Stimulated activated naive CD4-positive, alpha-beta T cell treated with Interleukin-2 at 50 U/mL for 16 hours (primary cell): ENCODE data around the gene STRA6.

ENCODE experiments used
- DNase-seq: peaks from one replicate; lab custom pipeline; 2025; lab: John Stamatoyannopoulos, UW

Gene STRA6

DNA sequence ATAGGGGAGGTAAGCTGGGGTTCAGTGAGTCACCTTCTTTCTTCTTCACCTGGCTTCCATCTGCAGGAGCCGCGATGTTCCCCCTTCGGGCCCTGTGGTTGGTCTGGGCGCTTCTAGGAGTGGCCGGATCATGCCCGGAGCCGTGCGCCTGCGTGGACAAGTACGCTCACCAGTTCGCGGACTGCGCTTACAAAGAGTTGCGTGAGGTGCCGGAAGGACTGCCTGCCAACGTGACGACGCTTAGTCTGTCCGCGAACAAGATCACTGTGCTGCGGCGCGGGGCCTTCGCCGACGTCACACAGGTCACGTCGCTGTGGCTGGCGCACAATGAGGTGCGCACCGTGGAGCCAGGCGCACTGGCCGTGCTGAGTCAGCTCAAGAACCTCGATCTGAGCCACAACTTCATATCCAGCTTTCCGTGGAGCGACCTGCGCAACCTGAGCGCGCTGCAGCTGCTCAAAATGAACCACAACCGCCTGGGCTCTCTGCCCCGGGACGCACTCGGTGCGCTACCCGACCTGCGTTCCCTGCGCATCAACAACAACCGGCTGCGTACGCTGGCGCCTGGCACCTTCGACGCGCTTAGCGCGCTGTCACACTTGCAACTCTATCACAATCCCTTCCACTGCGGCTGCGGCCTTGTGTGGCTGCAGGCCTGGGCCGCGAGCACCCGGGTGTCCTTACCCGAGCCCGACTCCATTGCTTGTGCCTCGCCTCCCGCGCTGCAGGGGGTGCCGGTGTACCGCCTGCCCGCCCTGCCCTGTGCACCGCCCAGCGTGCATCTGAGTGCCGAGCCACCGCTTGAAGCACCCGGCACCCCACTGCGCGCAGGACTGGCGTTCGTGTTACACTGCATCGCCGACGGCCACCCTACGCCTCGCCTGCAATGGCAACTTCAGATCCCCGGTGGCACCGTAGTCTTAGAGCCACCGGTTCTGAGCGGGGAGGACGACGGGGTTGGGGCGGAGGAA is 69.6 kb downstream of the STRA6 start:
- no peak for DNase-seq

DNA sequence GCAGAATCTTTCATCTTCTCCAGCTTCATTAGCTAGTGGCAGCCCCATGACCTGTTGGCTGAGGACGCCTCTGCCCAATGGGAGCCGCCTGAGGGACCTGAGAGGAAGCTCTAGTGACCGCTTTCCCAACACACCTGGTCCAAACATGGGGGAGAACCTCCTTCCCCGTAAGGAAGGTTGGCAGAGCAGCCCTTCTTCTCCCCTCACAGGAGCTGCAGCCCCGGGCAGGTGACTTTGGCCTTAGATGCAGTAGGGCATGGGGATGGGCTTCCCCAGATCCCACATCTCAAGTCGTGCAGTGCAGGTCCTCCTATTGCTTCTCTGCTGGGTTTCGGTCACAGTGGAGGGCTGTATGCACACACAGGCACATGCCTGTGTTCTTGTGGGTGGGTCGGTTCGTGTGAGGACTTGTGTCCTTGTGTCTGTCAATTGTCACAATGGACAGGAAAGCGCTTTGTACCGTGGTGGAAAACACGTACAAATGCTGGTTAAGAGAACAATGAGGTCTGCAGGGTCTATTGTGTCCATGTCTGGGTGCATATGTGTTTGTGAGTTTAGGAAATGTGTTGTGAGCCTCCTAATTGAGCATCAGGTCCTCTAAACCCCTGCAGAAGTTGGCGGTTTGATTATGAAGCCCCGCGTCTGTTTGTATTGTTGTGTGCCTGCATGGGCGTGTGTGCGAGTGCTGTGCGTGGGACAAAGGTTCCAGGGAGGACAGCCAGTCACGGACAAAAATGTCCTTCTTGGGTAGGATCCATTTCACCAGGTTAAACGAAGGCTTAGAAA is 70.8 kb downstream of the STRA6 start:
- no peak for DNase-seq

DNA sequence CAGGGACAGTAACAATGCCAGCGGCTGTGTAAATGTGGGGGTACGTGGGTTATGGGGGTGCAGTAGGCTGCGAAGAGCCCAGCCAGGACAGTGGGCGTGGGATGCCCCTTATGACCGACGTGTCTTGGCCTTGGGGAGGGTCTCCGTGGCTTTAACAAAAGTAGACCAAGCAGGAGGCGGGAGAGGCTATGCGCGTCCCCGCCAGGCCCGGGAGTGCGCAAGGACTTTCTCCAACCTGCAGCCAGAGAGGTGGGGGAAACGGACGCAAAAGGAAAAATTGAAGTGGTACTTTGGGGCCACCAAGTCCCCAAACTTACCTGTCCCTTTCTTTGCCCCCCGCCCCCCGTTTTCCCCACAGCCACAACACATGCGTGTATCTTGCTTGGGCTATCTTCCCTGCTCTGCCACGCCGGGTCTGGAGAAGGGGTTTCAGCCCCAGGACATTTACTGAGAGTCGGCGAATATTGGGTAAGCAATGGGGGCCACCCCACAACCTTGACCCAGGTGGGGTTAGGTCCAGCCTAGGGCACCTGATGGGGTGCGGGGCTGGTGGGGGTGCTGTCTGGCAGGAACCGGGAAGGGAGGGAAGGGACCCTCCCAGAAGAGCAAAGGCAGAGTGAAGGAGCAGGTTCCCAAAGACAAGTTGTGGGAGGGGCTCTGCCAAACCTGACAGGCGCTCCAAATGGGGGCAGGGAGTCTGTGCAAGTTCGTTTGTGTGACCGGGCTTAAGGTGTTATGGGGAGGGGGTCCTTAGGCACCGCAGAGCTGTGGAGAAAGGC is 71.5 kb downstream of the STRA6 start:
- no peak for DNase-seq

DNA sequence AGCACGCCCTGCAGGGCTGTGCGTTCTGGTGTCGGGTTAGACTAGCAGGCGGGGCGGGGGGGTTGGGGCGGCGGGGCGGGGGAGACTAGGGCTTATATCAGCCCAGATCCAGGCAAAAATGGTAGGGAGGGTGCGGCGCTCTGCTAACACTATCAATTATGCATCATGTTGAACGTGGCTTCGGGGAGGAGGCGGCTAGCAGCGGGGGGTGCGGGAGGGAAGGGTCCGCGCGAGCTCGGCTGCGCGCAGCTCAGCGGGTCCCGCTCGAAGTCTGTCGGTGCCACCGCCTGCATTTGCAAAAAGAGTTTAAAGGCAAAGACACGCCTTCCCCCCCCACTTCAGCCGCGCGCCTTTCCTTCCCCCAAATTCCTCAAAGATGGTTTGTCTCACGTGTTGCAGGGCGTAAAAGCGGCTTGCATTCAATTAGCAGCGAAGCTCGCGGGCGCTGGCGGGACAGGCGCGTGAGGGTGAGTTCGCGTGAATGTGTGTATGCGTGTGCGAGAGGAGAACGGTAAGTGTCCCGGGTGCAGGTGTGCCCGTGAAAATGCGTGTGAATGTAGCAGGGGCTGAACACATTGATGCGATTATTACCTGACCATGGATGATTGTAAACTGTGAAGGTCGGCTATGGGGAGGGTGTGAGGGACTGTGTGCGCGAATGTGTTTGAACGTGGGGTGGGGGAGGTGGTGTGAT is 72.3 kb downstream of the STRA6 start, which contains the start of gene ISLR2:
TSS of gene ISLR2 (plus strand) at position 432 of the 694 bp plus-strand sequence. CDS start 2,169 bp downstream, outside the sequence.
- no peak for DNase-seq

DNA sequence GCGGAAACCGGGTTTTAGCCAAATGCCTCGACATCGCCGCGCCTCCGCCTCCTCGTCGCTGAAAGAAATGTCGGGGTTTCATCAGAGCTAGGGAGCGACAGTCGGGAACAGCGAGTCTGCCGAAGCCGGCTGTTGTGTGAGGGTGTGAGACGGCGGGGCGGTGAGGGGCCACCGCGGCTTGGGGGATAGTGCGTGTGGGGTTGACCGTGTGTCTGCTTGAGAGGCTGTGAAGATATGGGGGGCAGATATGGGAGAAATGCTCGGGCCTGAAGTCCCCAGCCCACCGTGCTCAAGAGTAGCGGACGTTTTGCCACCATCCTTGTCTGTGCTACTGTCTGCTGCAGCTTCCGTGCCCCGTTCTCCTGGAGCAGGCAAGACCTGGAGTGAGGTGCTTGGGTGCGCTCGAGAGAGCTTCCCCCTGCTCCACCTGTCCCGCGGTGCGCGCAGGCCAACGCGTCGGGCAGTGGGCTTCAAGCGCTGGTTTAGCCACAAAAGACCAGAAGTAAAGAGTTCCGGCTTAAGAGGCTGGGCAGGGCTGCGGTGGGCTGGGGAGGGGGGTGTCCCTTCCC is 72.9 kb downstream of the STRA6 start:
- DNase-seq: no peak
